Skeletal muscle satellite cell (primary cell): Measurements from ENCODE around the gene RGCC.
"Not testable (repeated sequence)": the region's sequence is repeated elsewhere in the genome, so short reads cannot be mapped to it uniquely, and the experiment has no call there.

Experiments
- H3K27me3 ChIP-seq: 2 replicates; pipeline ENCODE4 v1.7.0; 2013; ENCODE audit warnings: low read length; ENCODE audit not compliant: control insufficient read depth, insufficient read depth
- H3K36me3 ChIP-seq: 2 replicates; pipeline ENCODE4 v1.7.0; 2013; ENCODE audit warnings: mild to moderate bottlenecking, control low read depth, low read length; ENCODE audit not compliant: insufficient read depth
- H3K4me1 ChIP-seq: 2 replicates; pipeline ENCODE4 v1.7.0; 2013; ENCODE audit warnings: low read length; ENCODE audit not compliant: control insufficient read depth, insufficient read depth
- H3K4me2 ChIP-seq: 2 replicates; pipeline ENCODE4 v1.7.0; 2013; ENCODE audit warnings: mild to moderate bottlenecking, low read length
- H3K4me3 ChIP-seq: 2 replicates; pipeline ENCODE4 v1.7.0; 2013; ENCODE audit warnings: low read length
- H3K9ac ChIP-seq: 2 replicates; pipeline ENCODE4 v1.7.0; 2013; ENCODE audit warnings: mild to moderate bottlenecking, low read depth, low read length, moderate library complexity
- H3K9me3 ChIP-seq: replicated peaks from 2 replicates; pipeline ENCODE4 v1.7.0; 2013; ENCODE audit warnings: mild to moderate bottlenecking, control low read depth, low read length

RGCC gene

DNA sequence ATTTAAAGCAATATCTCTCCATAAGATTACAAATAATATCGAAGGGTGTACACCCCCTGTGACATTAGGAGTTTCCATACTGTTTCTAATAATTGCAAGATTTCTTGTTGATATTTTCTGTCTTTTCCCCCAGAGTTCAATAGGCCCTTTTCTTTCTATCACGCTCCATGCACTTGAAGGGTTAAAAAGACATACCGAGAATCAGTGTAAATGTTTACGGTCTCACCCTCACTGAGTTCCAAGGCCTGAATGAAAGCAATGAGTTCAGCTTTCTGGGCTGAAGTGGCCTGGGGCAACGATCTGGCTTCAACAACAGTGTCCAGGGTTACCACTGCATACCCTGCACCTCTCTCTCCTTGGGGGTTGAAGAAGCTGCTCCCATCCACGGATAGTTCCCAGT lies 36.0 kb upstream of the RGCC start:
- H3K27me3 ChIP-seq, H3K9ac ChIP-seq, H3K36me3 ChIP-seq, H3K4me3 ChIP-seq, H3K4me2 ChIP-seq, H3K4me1 ChIP-seq, H3K9me3 ChIP-seq: not testable (repeated sequence)

DNA sequence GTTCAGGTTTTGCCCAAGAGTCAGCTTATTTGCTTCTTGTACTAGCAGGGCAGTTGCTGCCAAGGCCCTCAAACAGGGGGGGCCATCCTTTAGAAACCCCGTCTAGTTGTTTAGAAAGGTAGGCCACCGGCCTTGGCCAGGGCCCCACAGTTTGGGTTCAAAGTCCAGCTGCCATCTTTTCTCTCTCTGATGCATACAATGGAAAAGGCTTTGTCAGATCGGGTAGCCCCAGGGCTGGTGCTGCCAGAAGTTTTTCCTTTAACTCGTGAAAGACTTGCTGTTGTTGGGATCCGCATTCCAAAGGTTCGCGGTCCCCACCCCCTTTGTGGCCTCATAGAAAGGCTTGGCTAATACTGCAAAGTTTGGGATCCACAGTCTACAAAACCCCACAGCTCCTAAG lies 35.4 kb upstream of the RGCC start:
- not testable (repeated sequence) for H3K27me3 ChIP-seq, H3K4me1 ChIP-seq, H3K9ac ChIP-seq, H3K4me2 ChIP-seq, H3K4me3 ChIP-seq, H3K36me3 ChIP-seq, H3K9me3 ChIP-seq

DNA sequence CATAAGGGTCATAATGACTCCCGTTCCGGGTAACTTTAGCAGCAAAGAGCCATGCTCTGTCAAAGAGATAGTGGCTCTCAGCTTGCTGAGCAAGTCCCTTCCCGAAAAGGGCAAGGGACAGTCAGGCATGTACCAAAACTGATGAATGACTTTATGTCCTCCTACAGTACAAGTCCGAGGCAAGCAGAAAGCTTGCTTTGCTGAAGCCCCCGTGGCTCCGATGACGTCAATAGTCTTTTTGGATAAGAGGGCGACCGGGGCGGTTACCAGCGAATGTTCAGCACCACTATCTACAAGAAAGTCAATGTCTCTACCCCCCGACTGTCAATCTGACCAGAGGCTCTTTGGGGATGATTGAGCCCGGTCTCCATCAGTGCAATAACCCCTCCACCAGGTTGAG lies 34.1 kb upstream of the RGCC start:
- not testable (repeated sequence) for H3K4me2 ChIP-seq, H3K36me3 ChIP-seq, H3K27me3 ChIP-seq, H3K4me3 ChIP-seq, H3K9ac ChIP-seq, H3K4me1 ChIP-seq, H3K9me3 ChIP-seq

DNA sequence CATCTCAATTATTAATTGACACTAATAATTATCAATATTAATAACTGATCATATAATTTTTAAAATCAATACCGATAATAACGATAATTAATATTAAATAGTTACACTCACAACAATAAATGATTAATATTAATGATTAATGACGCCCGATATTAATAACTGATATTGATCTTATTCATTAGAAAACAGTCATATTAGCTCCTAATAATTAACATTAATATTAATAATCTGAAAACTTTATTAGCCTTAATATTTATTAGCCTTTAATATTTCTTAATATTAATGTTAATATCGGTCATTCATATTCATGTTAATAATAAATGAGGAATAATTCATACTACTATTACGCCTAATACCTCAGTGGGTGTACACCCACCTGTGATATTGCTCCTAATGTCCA lies 32.7 kb upstream of the RGCC start:
- not testable (repeated sequence) for H3K4me2 ChIP-seq, H3K4me3 ChIP-seq, H3K9me3 ChIP-seq, H3K9ac ChIP-seq, H3K4me1 ChIP-seq, H3K36me3 ChIP-seq
- H3K27me3 ChIP-seq, result peaks cover 10% of the 10 kb centered on the region

DNA sequence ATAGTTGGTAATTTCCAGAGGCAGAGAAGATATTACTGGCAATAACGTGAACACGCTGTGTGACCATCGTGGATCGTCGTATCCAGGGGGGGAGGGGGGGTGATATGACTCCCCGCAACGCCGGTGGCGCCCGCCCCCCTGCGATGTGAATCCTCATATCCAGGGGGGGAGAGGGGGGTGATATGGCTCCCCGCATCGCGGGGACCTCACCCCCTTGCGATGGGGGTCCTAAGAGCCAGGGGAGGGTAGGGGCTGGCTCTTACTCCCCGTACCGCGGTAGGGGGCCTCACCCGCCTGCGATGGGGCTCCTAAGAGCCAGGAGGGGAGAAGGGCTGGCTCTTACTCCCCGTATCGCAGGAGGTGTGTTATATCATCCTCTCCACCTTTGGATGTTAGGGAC lies 31.3 kb upstream of the RGCC start:
- no peaks in the 10 kb centered on the region for H3K36me3 ChIP-seq
- no peak overlapping the region for H3K4me3 ChIP-seq
- H3K27me3 ChIP-seq, result peaks cover 6% of the 10 kb centered on the region
- peaks cover 6% of the 10 kb centered on the region for H3K4me1 ChIP-seq
- H3K4me2 ChIP-seq, result no peak overlapping the region
- H3K9ac ChIP-seq, result no peak overlapping the region
- no peaks in the 10 kb centered on the region for H3K9me3 ChIP-seq

DNA sequence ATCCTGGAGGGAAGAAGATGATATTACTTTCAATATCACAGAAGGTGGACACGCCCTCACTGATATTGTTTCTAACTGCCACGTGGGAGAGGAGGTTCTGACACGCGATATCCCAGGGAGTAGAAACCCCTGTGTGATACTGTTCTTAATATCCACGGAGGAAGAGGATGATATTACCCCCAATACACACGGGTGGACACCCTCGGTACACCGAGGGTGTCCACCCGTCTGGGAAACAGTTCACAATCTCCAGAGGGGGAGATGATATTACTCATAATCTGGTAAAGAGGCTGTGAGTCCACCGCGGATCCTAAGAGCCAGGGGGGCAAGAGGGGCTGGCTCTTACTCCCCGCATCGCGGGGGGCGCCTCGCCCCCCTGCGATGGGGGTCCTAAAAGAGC lies 29.7 kb upstream of the RGCC start:
- H3K4me1 ChIP-seq, result peaks cover 6% of the 10 kb centered on the region
- H3K4me3 ChIP-seq, result no peak overlapping the region
- H3K36me3 ChIP-seq, result no peaks in the 10 kb centered on the region
- no peaks in the 10 kb centered on the region for H3K9me3 ChIP-seq
- H3K9ac ChIP-seq, result no peak overlapping the region
- peaks cover 6% of the 10 kb centered on the region for H3K27me3 ChIP-seq
- H3K4me2 ChIP-seq, result no peak overlapping the region

DNA sequence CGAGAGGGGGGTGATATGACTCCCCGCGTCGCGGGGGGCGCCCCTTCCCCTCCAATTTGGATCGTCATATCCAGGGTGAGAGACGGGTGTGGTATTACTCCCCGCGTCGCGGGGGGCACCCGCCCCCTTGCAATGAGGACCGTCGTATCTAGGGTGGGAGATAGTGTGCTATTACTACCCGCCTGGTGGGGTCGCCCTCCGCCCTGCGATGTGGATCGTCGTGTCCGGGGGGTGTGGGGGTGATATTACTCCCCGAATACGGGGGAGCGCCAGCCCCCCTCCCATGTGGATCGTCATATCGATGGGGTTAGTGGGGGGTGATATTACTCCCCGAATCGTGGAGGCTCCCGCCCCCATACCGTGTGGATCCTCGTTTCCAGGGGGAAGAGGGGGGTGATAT lies 29.2 kb upstream of the RGCC start:
- Histone ChIP-seq H3K27me3 (peaks cover 6% of the 10 kb centered on the region), H3K36me3 (no peaks in the 10 kb centered on the region), H3K9me3 (no peaks in the 10 kb centered on the region), H3K4me3 (peak overlapping the region; percentile 34), H3K9ac (no peak overlapping the region), H3K4me2 (peak overlapping the region; percentile 47), H3K4me1 (peaks cover 6% of the 10 kb centered on the region)

DNA sequence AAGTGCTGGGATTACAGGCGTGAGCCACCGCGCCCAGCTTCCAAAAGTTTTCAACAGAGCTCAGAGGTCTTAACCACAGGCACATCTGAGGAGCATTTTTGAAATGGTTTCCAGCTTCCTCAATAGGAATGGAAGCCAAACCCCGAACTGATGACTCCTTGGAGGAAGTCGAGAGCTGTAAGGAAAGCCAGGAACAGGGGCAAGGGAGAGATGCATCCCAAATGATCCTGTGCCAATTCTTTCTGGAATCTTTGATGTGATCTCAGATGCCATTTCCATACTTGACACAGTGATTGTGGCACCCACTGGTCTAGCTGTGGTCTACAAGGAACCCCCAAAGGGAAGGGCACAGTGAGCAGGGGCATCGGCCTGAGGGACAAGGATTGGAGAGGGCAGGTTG lies 23.3 kb upstream of the RGCC start:
- not testable (repeated sequence) for H3K9me3 ChIP-seq, H3K9ac ChIP-seq, H3K36me3 ChIP-seq, H3K4me3 ChIP-seq, H3K4me1 ChIP-seq, H3K4me2 ChIP-seq, H3K27me3 ChIP-seq

DNA sequence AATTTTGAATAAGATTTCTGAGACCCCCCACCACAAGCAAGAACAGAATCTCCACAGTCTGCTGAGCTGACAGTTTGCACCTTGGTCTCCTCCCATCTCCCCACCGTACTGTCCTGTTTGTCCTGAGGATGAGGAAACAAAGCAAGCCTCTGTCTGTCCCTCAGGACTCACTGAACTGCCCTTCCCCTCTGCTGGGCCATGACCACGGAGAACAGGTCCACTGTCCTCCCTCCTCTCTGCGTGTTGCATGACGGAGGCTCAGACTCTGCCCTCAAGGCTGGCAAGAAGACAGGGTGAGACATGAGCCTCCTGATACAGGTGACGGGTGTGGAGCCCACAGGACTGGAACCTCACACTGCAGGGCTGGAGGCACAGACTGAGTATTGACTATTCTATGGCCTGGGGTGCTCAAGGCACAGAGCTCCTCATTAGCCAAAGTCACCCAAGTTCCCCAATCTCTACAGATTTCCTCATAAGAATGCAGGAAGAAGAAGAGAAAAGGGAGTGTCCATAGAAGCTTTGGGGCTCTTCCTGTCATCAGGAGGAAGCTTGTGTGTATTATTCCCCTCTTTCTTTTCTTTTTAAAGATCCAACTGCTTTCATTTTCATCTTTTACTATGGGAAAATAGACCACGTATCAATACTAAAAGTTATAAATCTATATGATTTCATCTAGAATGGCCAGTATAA lies 22.4 kb upstream of the RGCC start:
- Histone ChIP-seq H3K9ac (no peak overlapping the region), H3K4me1 (no peaks in the 10 kb centered on the region), H3K27me3 (peaks cover 7% of the 10 kb centered on the region), H3K4me3 (no peak overlapping the region), H3K4me2 (no peak overlapping the region), H3K36me3 (no peaks in the 10 kb centered on the region), H3K9me3 (no peaks in the 10 kb centered on the region)

DNA sequence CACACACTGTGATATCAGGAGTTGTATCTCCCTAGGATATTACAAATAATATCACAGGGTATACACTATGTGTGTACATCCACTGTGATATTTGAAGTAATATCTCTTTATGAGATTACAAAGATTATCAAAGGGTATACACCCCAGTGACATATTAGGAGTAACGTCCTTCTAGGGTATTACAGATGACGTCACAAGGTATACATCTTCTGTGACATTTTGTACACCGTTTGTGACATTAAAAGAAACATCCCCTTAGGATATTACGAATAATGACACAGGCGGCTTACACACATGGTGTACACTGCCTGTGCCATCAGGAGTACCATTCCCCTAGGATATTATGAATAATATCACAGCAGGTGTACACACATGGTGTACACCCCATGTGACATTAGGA lies 13.4 kb upstream of the RGCC start:
- Histone ChIP-seq H3K4me2 (no peak overlapping the region), H3K9me3 (no peaks in the 10 kb centered on the region), H3K4me3 (no peak overlapping the region), H3K27me3 (peaks cover 7% of the 10 kb centered on the region), H3K9ac (no peak overlapping the region), H3K36me3 (no peaks in the 10 kb centered on the region), H3K4me1 (no peaks in the 10 kb centered on the region)

- no peak overlapping the region for H3K9ac ChIP-seq
- no peak overlapping the region for H3K4me3 ChIP-seq
- peaks cover 5% of the 10 kb centered on the region for H3K4me1 ChIP-seq
- H3K9me3 ChIP-seq, result no peaks in the 10 kb centered on the region
- no peaks in the 10 kb centered on the region for H3K36me3 ChIP-seq
- peaks cover 24% of the 10 kb centered on the region for H3K27me3 ChIP-seq
- H3K4me2 ChIP-seq, result no peak overlapping the region
These were observed 4.9 kb upstream of the RGCC start for GRCh38 chr13:41452462-41452861.

DNA sequence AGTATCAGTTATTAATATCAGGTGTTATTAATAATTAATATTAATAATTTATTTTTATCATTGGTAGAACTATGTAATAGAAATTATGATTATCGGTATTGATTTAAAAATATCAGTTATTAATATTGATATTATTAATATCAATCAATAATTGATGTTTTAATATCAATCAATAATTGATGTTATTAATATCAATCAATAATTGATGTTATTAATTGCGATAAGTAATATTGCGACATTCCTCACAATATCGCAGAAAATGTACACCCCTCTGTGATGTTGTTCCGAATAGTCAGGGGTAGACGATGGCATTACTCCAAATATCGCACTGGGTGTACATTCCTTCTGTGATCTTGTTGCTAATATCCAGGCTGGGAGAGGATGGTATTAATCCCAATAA lies 3.7 kb upstream of the RGCC start:
- H3K27me3 ChIP-seq, result peaks cover 36% of the 10 kb centered on the region
- no peak overlapping the region for H3K4me3 ChIP-seq
- H3K9me3 ChIP-seq, result no peaks in the 10 kb centered on the region
- H3K4me2 ChIP-seq, result no peak overlapping the region
- no peak overlapping the region for H3K9ac ChIP-seq
- no peaks in the 10 kb centered on the region for H3K36me3 ChIP-seq
- peaks cover 16% of the 10 kb centered on the region for H3K4me1 ChIP-seq
